Fibroblast of the conjunctiva (primary cell): Measurements from ENCODE around the gene TRMT44.

Experiments
- DNase-seq: peaks from one replicate; pipeline ENCODE4 v3.0.0-alpha.2; 2010; ENCODE audit warnings: low read depth

TRMT44 gene, protein sequence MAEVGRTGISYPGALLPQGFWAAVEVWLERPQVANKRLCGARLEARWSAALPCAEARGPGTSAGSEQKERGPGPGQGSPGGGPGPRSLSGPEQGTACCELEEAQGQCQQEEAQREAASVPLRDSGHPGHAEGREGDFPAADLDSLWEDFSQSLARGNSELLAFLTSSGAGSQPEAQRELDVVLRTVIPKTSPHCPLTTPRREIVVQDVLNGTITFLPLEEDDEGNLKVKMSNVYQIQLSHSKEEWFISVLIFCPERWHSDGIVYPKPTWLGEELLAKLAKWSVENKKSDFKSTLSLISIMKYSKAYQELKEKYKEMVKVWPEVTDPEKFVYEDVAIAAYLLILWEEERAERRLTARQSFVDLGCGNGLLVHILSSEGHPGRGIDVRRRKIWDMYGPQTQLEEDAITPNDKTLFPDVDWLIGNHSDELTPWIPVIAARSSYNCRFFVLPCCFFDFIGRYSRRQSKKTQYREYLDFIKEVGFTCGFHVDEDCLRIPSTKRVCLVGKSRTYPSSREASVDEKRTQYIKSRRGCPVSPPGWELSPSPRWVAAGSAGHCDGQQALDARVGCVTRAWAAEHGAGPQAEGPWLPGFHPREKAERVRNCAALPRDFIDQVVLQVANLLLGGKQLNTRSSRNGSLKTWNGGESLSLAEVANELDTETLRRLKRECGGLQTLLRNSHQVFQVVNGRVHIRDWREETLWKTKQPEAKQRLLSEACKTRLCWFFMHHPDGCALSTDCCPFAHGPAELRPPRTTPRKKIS

GRCh38 chr4:8440492-8441311 is at the start of gene TRMT44, which contains the start of gene ACOX3:
Gene TRMT44, plus strand, starts transcription at chr4:8440777. Its CDS starts 46 bp downstream, at chr4:8440823.
Gene ACOX3, minus strand, starts transcription at chr4:8440723. Its CDS starts 24,202 bp downstream, at chr4:8416521.
- DNase-seq, result peak; percentile 77

GRCh38 chr4:8391071-8391470 is 49.5 kb upstream of the TRMT44 start:
- DNase-seq, result no peak

DNA sequence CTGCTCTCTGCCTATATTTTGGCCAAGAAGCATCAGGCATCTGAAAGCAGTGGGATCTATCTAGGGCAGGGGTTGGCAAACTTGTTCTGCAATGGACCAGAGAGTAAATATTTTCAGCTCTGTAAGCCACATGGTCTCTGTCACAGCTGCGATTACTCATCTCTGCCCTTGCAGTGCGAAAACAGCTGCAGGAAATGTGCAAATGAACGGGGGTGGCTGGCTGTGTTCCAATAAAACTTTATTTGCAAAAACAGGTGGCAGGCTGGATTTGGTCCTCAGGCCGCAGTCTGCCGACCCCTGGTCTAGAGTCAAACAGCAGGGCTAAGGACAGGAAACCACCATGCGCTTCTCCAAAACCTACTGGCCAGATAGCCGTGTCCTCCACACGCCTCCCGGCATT is 48.6 kb upstream of the TRMT44 start:
- DNase-seq, result peak; percentile 74

- DNase-seq, result no peak
Measured at GRCh38 chr4:8392591-8393190, 47.9 kb upstream of the TRMT44 start.

GRCh38 chr4:8393593-8394038 is 47.0 kb upstream of the TRMT44 start:
- DNase-seq, result peak; percentile 88

GRCh38 chr4:8394061-8394519 is 46.5 kb upstream of the TRMT44 start:
- DNase-seq, result peak; percentile 55

DNA sequence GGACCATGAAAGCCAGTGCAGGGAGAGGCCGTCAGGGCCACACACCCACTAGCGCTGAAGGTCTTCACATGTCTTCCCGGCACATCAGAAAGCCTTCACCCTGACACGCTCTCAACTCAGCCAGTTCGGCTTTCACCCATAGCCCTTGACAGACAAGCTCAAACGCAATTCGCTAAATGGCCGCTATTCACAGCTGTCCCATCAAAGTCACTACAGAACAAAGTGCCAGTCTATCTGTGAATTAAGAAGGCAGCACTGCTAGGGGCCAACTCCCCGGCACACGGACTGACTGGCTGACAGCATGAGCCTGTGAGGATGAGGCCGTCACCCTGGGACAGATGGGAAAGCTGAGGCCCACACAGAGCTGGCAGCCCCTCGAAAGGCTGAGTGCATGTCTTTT is 45.8 kb upstream of the TRMT44 start:
- no peak for DNase-seq

- no peak for DNase-seq
Measured at GRCh38 chr4:8395504-8396296, 44.9 kb upstream of the TRMT44 start.

DNA sequence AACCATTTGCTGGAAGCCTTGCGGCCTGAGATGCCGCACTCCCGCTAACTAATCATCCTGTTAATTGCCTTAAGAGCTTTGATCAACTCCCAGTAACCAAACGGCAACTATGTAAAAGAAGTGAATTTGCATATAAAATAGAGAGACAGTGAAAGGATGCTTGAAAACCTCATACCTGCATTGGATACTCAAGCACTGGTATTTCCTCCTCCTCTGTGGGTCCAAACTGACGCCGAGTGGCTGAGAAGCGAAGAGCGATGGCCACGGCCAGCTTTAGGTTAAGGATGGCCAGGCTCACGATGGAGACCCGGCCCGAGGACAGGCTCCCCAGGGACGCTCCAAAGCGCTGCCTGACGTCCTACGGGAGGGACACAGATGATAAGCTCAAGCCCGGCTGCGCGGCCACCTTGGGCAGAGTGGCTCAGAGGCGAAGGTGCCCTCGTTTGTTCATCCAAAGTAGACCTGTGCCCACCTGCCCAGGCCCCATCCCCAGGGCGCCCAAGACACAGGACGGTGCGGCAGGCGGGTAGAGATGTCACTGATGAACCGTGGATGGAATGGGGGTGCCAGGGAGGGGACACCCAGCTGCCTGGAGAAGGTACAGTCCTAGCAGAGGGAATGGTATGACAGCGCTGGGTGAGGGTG is 43.7 kb upstream of the TRMT44 start:
- DNase-seq, result no peak

DNA sequence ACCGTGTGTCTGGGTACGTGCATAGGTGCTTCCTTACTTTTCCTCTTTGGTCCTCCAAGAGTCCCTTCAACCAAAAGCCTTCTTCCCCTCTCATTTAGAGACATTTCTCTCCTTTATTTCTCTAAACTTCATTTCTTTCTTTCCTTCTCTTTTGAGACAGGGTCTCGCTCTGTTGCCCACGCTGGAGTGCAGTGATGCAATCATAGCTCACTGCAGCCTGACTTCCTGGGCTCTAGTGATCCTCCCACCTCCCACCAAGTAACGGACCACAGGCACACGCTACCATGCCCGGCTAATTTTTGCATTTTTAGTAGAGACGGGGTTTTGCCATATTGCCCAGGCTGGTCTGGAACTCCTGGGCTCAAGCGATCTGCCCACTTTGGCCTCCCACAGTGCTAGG is 42.2 kb upstream of the TRMT44 start:
- no peak for DNase-seq

DNA sequence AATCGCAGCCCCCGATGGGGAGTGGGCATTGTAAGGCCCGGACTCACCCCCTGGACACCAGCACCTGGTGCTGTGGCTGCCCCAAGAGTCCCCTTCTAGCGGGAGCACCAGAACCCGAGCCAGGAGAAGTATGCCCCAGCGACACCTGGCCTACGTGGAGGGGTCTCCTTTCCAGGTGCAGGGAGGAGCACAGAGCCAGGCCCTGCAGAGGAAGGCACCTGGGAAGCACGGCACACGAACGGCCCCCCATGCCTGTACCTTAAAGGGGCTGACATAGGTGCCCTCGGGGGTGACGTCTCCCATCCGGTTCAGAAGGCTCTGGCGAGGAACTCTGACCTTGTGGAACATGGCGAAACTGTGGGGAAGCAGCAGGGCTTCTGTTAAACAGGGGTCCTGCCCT is 41.3 kb upstream of the TRMT44 start:
- DNase-seq, result no peak

GRCh38 chr4:8400632-8401325 is 39.8 kb upstream of the TRMT44 start:
- DNase-seq, result peak; percentile 30

DNA sequence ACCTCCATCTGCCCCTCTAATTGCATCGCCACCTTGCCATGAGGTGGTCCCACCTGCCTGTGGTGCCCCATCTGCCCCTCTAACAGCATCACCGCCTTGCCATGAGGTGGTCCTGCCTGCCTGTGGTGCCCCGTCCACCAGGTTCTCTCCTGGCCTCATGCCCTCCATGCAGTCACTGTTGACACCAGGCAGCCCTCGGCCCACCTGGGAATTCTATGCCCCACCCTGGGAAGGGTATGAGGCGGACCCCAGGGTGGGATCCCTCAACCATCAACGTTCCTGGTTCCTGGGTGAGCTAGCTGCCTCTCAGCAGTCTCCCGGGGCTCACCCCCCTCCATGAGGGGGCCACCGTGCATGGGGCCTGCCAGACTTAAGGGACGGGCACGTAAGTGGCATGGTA is 38.9 kb upstream of the TRMT44 start:
- no peak for DNase-seq

DNA sequence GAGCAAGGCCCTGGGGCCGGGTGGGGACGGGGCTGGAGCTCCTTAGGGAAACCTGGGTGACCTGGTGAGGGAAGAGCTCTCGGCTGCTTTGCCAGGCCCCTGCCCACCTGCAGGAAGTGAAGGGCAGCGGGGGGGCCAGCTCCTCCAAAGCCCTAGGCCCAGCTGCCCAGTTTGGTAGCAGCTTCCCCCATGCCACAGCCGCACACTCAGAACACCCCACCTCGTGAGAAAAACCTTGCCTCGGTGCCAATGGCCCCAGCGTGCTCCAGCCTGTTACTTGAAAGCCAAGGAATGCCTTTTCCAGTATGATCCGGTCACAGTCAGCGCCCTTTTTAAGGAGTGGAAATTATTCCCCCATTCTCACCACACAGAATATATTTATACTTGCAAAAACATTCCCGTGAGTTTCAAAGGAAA is 38.4 kb upstream of the TRMT44 start:
- DNase-seq, result no peak

DNA sequence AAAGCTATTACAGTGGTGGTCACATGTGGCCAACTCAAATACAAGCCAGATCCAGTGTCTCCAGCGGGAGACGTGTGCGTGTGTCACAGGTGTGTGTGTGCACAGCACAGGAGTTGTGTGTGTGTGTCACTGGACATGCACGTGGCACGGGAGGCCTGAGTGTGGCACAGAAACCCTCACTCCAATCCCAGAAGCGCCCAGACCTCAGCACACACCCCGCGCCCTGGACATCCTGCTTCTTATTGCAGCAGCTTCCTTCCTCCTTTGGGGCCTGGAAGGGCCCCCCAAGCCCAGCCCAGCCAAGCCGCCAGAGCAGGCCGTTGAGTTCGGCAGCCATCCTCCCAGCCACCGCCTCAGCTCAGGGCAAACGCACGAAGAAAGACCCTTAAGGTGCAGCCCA is 37.9 kb upstream of the TRMT44 start:
- DNase-seq, result no peak

GRCh38 chr4:8403173-8403753 is 37.3 kb upstream of the TRMT44 start:
- peak; percentile 65 for DNase-seq

DNA sequence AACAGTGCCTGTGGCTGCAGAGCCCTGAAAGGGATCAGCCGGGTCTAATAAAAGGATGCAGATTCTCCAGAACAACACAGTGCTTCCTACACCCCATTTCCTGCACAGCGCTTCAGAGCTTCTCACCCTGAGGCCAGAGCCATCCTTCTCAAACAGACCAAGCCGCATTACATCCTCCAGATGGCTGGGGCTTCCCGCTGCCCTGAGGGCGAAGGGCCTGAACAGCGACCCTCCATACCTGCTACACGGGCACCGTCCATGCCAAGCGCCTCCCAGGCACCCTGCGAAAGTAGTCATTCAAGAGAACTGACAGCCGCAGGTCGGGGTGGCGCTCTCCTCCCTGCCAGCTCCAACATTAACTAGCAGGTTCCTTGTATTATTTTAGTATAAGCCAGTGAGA is 36.6 kb upstream of the TRMT44 start:
- no peak for DNase-seq

DNA sequence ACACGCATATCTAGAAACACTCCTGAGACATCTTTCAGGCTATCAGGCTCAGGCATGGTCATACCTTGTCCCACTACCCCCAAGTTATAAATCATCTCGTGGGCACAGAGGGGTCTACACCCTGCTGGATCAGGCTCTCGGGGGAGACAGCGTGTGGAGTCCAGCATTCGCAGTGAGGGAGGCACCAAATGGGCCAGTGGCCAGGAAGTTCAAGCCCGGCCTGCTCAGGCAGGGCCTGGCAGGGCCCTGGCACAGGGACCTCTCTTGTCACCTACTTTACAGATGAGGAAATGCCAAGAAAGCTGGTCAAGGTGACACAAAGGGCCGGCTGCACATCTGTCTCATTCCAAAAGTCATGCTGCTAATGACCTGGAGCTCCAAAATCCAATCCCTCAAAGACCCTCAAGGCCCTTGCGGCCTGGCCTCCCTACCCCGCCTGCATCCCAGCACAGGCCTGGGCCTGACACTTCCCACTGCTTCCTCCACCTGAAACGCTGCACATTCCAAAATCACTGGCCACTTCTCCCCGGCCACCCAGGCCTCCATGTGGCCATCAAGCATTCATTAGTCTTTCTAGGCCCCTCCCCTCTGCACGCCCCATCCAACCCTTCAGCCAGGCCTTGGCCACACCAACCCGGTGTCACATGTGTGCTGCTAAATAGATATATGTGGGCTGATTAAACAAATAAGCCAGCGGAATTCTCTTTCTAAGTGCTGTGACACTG is 35.6 kb upstream of the TRMT44 start:
- DNase-seq, result no peak

DNA sequence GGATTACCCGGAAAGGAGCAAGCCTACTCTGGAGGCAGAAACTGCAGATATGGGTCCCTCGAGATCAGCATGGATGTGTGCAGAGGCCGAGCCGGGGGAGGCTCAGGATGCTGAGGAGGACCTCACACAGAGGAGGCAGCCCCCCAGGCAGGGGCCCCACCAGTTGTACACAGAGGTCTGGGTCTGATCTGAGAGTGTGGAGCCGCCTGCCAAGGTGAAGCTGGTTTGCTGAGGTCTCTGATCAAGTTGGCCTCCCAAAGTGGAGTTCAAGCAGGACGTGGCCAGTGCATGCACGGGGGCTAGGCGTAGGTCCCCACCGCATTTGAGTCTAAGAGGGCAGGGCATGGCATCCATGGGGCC is 35.1 kb upstream of the TRMT44 start:
- no peak for DNase-seq
